ENCODE results near the gene CNTNAP2. TPM values are rescaled to one million over a fixed set of nuclear protein-coding genes. Genes with fewer than 3 reads are reported as not detected.

CNTNAP2 gene
- total and polyA plus RNA-seq, 2 donors (not counting 1 experiment from before 2014, with no cell fraction given) = not detected

- Histone ChIP-seq H2AFZ (ENCODE audit: low read length) (no peak overlapping the region), H3K36me3 (ENCODE audit: control insufficient read depth, insufficient read depth, low read length) (no peaks in the 10 kb centered on the region), H3K79me2 (ENCODE audit: control insufficient read depth, insufficient read depth, low read length) (no peaks in the 10 kb centered on the region), H3K4me2 (ENCODE audit: extremely low read depth, insufficient read depth, low read length) (no peak overlapping the region), H3K9me3 (ENCODE audit: control insufficient read depth, insufficient read depth, low read depth, low read length) (no peaks in the 10 kb centered on the region), H3K27me3 (ENCODE audit: control insufficient read depth, insufficient read depth, low read length) (no peaks in the 10 kb centered on the region), H3K27ac (ENCODE audit: insufficient read depth, low read length) (no peak overlapping the region), H3K9ac (ENCODE audit: insufficient read depth, low read length) (no peak overlapping the region), H4K20me1 (ENCODE audit: control insufficient read depth, extremely low read depth, insufficient read depth, low read length) (no peaks in the 10 kb centered on the region), H3K4me3 (replicated peaks in 1 of 4; ENCODE audit: control extremely low read depth in 1 of 4, insufficient read depth in 1 of 4, low read depth in 3 of 4, low read length in 4 of 4) (no peak overlapping the region), H3K4me1 (ENCODE audit: control insufficient read depth, extremely low read depth, insufficient read depth, low read length) (no peaks in the 10 kb centered on the region)
- no peak for DNase-seq (ENCODE audit: low read depth in 2 of 2)
- TF ChIP-seq EZH2 (IDR thresholded peaks at IDR 0.05; ENCODE audit: low read length, missing control alignments) = no peak
- TF ChIP-seq, protein P1, sequence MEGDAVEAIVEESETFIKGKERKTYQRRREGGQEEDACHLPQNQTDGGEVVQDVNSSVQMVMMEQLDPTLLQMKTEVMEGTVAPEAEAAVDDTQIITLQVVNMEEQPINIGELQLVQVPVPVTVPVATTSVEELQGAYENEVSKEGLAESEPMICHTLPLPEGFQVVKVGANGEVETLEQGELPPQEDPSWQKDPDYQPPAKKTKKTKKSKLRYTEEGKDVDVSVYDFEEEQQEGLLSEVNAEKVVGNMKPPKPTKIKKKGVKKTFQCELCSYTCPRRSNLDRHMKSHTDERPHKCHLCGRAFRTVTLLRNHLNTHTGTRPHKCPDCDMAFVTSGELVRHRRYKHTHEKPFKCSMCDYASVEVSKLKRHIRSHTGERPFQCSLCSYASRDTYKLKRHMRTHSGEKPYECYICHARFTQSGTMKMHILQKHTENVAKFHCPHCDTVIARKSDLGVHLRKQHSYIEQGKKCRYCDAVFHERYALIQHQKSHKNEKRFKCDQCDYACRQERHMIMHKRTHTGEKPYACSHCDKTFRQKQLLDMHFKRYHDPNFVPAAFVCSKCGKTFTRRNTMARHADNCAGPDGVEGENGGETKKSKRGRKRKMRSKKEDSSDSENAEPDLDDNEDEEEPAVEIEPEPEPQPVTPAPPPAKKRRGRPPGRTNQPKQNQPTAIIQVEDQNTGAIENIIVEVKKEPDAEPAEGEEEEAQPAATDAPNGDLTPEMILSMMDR (conservative IDR thresholded peaks at IDR 0.05 in 1 of 2, IDR thresholded peaks at IDR 0.05 in 1 of 2; ENCODE audit: low read depth in 1 of 2, low read length in 2 of 2) = no peak
These were observed 1408.2 kb downstream of the CNTNAP2 start for GRCh38 chr7:147524726-147525250.

GRCh38 chr7:147525325-147525724 is 1408.7 kb downstream of the CNTNAP2 start:
- Histone ChIP-seq H3K27me3 (ENCODE audit: control insufficient read depth, insufficient read depth, low read length) (no peaks in the 10 kb centered on the region), H3K4me3 (replicated peaks in 1 of 4; ENCODE audit: control extremely low read depth in 1 of 4, insufficient read depth in 1 of 4, low read depth in 3 of 4, low read length in 4 of 4) (no peak overlapping the region), H3K27ac (ENCODE audit: insufficient read depth, low read length) (no peak overlapping the region), H3K79me2 (ENCODE audit: control insufficient read depth, insufficient read depth, low read length) (no peaks in the 10 kb centered on the region), H2AFZ (ENCODE audit: low read length) (no peak overlapping the region), H4K20me1 (ENCODE audit: control insufficient read depth, extremely low read depth, insufficient read depth, low read length) (no peaks in the 10 kb centered on the region), H3K4me2 (ENCODE audit: extremely low read depth, insufficient read depth, low read length) (no peak overlapping the region), H3K4me1 (ENCODE audit: control insufficient read depth, extremely low read depth, insufficient read depth, low read length) (no peaks in the 10 kb centered on the region), H3K36me3 (ENCODE audit: control insufficient read depth, insufficient read depth, low read length) (no peaks in the 10 kb centered on the region), H3K9ac (ENCODE audit: insufficient read depth, low read length) (no peak overlapping the region), H3K9me3 (ENCODE audit: control insufficient read depth, insufficient read depth, low read depth, low read length) (no peaks in the 10 kb centered on the region)
- DNase-seq (ENCODE audit: low read depth in 2 of 2) = no peak
- TF ChIP-seq EZH2 (IDR thresholded peaks at IDR 0.05; ENCODE audit: low read length, missing control alignments) = no peak
- TF ChIP-seq, protein P1 (conservative IDR thresholded peaks at IDR 0.05 in 1 of 2, IDR thresholded peaks at IDR 0.05 in 1 of 2; ENCODE audit: low read depth in 1 of 2, low read length in 2 of 2) = no peak

DNA sequence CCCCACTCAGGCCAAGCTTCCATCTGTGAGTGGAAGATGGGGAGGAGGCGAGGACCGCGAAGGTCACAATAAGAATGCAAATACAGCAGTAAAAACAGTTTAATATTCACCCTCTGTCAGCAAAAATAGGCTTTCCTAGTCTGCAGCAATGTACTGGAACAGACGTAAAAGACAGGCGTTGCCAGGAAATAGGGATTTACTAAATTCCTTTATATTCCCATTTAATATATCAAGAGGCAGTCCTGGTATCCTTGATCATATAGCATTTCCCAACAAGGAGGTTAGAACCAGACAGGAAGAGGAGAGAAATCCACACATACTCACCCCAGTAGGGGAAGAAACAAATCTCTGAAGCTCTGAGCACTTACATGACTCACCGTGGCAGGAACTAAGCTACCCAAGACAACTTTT is 1419.1 kb downstream of the CNTNAP2 start:
- no peak overlapping the region for H3K4me3 ChIP-seq (replicated peaks in 1 of 4; ENCODE audit: control extremely low read depth in 1 of 4, insufficient read depth in 1 of 4, low read depth in 3 of 4, low read length in 4 of 4)
- H3K4me2 ChIP-seq (ENCODE audit: extremely low read depth, insufficient read depth, low read length) = no peak overlapping the region
- H3K27ac ChIP-seq (ENCODE audit: insufficient read depth, low read length) = no peak overlapping the region
- no peaks in the 10 kb centered on the region for H3K27me3 ChIP-seq (ENCODE audit: control insufficient read depth, insufficient read depth, low read length)
- no peaks in the 10 kb centered on the region for H3K79me2 ChIP-seq (ENCODE audit: control insufficient read depth, insufficient read depth, low read length)
- peak; percentile 12 to 26 for DNase-seq (ENCODE audit: low read depth in 2 of 2)
- H3K36me3 ChIP-seq (ENCODE audit: control insufficient read depth, insufficient read depth, low read length) = no peaks in the 10 kb centered on the region
- no peak for TF ChIP-seq EZH2 (IDR thresholded peaks at IDR 0.05; ENCODE audit: low read length, missing control alignments)
- TF ChIP-seq, protein P1 (conservative IDR thresholded peaks at IDR 0.05 in 1 of 2, IDR thresholded peaks at IDR 0.05 in 1 of 2; ENCODE audit: low read depth in 1 of 2, low read length in 2 of 2) = no peak
- no peak overlapping the region for H3K9ac ChIP-seq (ENCODE audit: insufficient read depth, low read length)
- H4K20me1 ChIP-seq (ENCODE audit: control insufficient read depth, extremely low read depth, insufficient read depth, low read length) = no peaks in the 10 kb centered on the region
- no peaks in the 10 kb centered on the region for H3K9me3 ChIP-seq (ENCODE audit: control insufficient read depth, insufficient read depth, low read depth, low read length)
- no peak overlapping the region for H2AFZ ChIP-seq (ENCODE audit: low read length)
- no peaks in the 10 kb centered on the region for H3K4me1 ChIP-seq (ENCODE audit: control insufficient read depth, extremely low read depth, insufficient read depth, low read length)

Measured in fibroblast of lung (primary cell).